ENCODE data around the gene RCSD1. TPM values are rescaled to one million over a fixed set of nuclear protein-coding genes. Genes with fewer than 3 reads are reported as not detected.
A peak's percentile ranks its signal among the peaks of the same experiment; 100 is the strongest.
"Not testable (repeated sequence)": the region's sequence is repeated elsewhere in the genome, so short reads cannot be mapped to it uniquely, and the experiment has no call there.

Gene RCSD1
- total RNA-seq, 1 experiment from 2014 or later: 81.9 TPM

- DNase-seq (ENCODE audit: low read depth): peak; percentile 83
These were observed 84.6 kb downstream of the RCSD1 start for GRCh38 chr1:167714439-167715156.

GRCh38 chr1:167715157-167715999, 85.3 kb downstream of the RCSD1 start:
- peak; percentile 82 for DNase-seq (ENCODE audit: low read depth)

- peak; percentile 7 for DNase-seq (ENCODE audit: low read depth)
These were observed 85.9 kb downstream of the RCSD1 start for GRCh38 chr1:167716000-167716271.

- no peak for DNase-seq (ENCODE audit: low read depth)
These were observed 87.3 kb downstream of the RCSD1 start for GRCh38 chr1:167717351-167717750.

GRCh38 chr1:167718914-167719691, 89.1 kb downstream of the RCSD1 start:
- no peak for DNase-seq (ENCODE audit: low read depth)

- not testable (repeated sequence) for DNase-seq (ENCODE audit: low read depth)
These were observed 89.8 kb downstream of the RCSD1 start for GRCh38 chr1:167719715-167720421.

- peak; percentile 72 for DNase-seq (ENCODE audit: low read depth)
These were observed 91.1 kb downstream of the RCSD1 start for GRCh38 chr1:167720965-167721616.

GRCh38 chr1:167721617-167722151, 91.7 kb downstream of the RCSD1 start, which contains the start of gene MPZL1:
Gene MPZL1 (plus strand): TSS chr1:167721982. CDS start chr1:167722152, 170 bp downstream.
- DNase-seq (ENCODE audit: low read depth): peak; percentile 88

GRCh38 chr1:167722152-167722869, 92.3 kb downstream of the RCSD1 start:
- DNase-seq (ENCODE audit: low read depth): peak; percentile 17

- DNase-seq (ENCODE audit: low read depth): no peak
These were observed 92.8 kb downstream of the RCSD1 start for GRCh38 chr1:167722870-167723251.

- DNase-seq (ENCODE audit: low read depth): no peak
These were observed 93.8 kb downstream of the RCSD1 start for GRCh38 chr1:167723707-167724323.

GRCh38 chr1:167726008-167726407, 96.0 kb downstream of the RCSD1 start:
- no peak for DNase-seq (ENCODE audit: low read depth)

- DNase-seq (ENCODE audit: low read depth): no peak
These were observed 98.9 kb downstream of the RCSD1 start for GRCh38 chr1:167728818-167729410.

GRCh38 chr1:167734227-167734626, 104.2 kb downstream of the RCSD1 start:
- DNase-seq (ENCODE audit: low read depth): no peak

- DNase-seq (ENCODE audit: low read depth): no peak
These were observed 104.8 kb downstream of the RCSD1 start for GRCh38 chr1:167734841-167735240.

- no peak for DNase-seq (ENCODE audit: low read depth)
These were observed 107.1 kb downstream of the RCSD1 start for GRCh38 chr1:167737169-167737568.

GRCh38 chr1:167738158-167738557, 108.1 kb downstream of the RCSD1 start:
- DNase-seq (ENCODE audit: low read depth): no peak

GRCh38 chr1:167739752-167740151, 109.7 kb downstream of the RCSD1 start:
- DNase-seq (ENCODE audit: low read depth): no peak

- DNase-seq (ENCODE audit: low read depth): not testable (repeated sequence)
These were observed 111.1 kb downstream of the RCSD1 start for GRCh38 chr1:167741103-167741502.

Measured in LHCN-M2 (cell line).